HEK293 (cell line): ENCODE data around the gene EML4.

ENCODE experiments used
- CTCF ChIA-PET: fragments of 350-600 bp; formaldehyde crosslinking; extraction: SDS; loops from one replicate; lab custom pipeline; 2021; ENCODE audit warnings: antibody characterized with exemption; lab: Yijun Ruan, JAX
- POLR2A ChIA-PET: fragments of 300-600 bp; formaldehyde crosslinking; extraction: SDS; loops from one replicate; lab custom pipeline; 2020; ENCODE audit warnings: antibody characterized with exemption, inconsistent platforms; lab: Yijun Ruan, JAX
- H3K27ac ChIP-seq: fragments of 200-500 bp; sonication (Bioruptor generic); 2 replicates; pipeline ENCODE4 v1.5.1; 2014; ENCODE audit warnings: low read depth, low read length, control low read depth, inconsistent platforms; ENCODE audit errors: extremely low read depth
- H3K36me3 ChIP-seq, 2 experiments: fragments of 200-500 bp in 1 of 2; sonication (Bioruptor generic) in 1 of 2; 1 replicate in 1 of 2; 2 replicates in 1 of 2; pipeline ENCODE4 v1.5.1; 2014 to 2017; ENCODE audit warnings: inconsistent platforms in 2 of 2, low read length in 2 of 2; ENCODE audit not compliant: control insufficient read depth in 2 of 2, insufficient read depth in 1 of 2
- H3K4me1 ChIP-seq: fragments of 200-500 bp; sonication (Bioruptor generic); 2 replicates; pipeline ENCODE4 v1.5.1; 2014; ENCODE audit warnings: mild to moderate bottlenecking, low read length, inconsistent platforms; ENCODE audit not compliant: control insufficient read depth, insufficient read depth
- H3K4me3 ChIP-seq: 2 replicates; pipeline ENCODE4 v1.5.1; 2011; ENCODE audit warnings: low read depth, mild to moderate bottlenecking, control low read depth, low read length, moderate library complexity
- H3K9me3 ChIP-seq: fragments of 200-500 bp; sonication (Bioruptor generic); 2 replicates; pipeline ENCODE4 v1.5.1; 2014; ENCODE audit warnings: low read depth, low read length, inconsistent platforms; ENCODE audit not compliant: control insufficient read depth, insufficient read depth
- SCRT1 ChIP-seq: fragments of 450-650 bp; formaldehyde crosslinking; IDR thresholded peaks from 2 replicates; pipeline ENCODE4 v1.5.1; 2016; ENCODE audit warnings: missing biosample characterization, missing genetic modification characterization, borderline replicate concordance
- ZBTB48 ChIP-seq: fragments of 450-650 bp; formaldehyde crosslinking; IDR thresholded peaks from 2 replicates; pipeline ENCODE4 v1.5.1; 2016; ENCODE audit warnings: missing biosample characterization, missing genetic modification characterization
- ZBTB8A ChIP-seq: fragments of 450-650 bp; formaldehyde crosslinking; IDR thresholded peaks from 2 replicates; pipeline ENCODE4 v1.5.1; 2016; ENCODE audit warnings: missing biosample characterization, missing genetic modification characterization
- ZFHX2 ChIP-seq: fragments of 450-650 bp; formaldehyde crosslinking; conservative IDR thresholded peaks from 2 replicates; pipeline ENCODE4 v1.5.1; 2016; ENCODE audit warnings: missing biosample characterization, missing genetic modification characterization
- ZFP41 ChIP-seq: fragments of 450-650 bp; formaldehyde crosslinking; IDR thresholded peaks from 2 replicates; pipeline ENCODE4 v1.5.1; 2016; ENCODE audit warnings: missing biosample characterization, missing genetic modification characterization, borderline replicate concordance
- ZFP69B ChIP-seq: fragments of 450-650 bp; formaldehyde crosslinking; IDR thresholded peaks from 2 replicates; pipeline ENCODE4 v1.5.1; 2016; ENCODE audit warnings: missing biosample characterization, missing genetic modification characterization
- ZNF112 ChIP-seq: fragments of 450-650 bp; formaldehyde crosslinking; IDR thresholded peaks from 2 replicates; pipeline ENCODE4 v1.5.0; 2017; ENCODE audit warnings: missing biosample characterization, missing genetic modification characterization
- ZNF354C ChIP-seq: fragments of 450-650 bp; formaldehyde crosslinking; IDR thresholded peaks from 2 replicates; pipeline ENCODE4 v1.5.1; 2016; ENCODE audit warnings: missing biosample characterization, missing genetic modification characterization, low read depth, borderline replicate concordance
- ZNF48 ChIP-seq: fragments of 450-650 bp; formaldehyde crosslinking; IDR thresholded peaks from 2 replicates; pipeline ENCODE4 v1.5.1; 2016; ENCODE audit warnings: missing biosample characterization, missing genetic modification characterization
- ZNF501 ChIP-seq: fragments of 450-650 bp; formaldehyde crosslinking; IDR thresholded peaks from 2 replicates; pipeline ENCODE4 v1.5.1; 2016; ENCODE audit warnings: missing biosample characterization, missing genetic modification characterization
- ZNF555 ChIP-seq: fragments of 450-650 bp; formaldehyde crosslinking; conservative IDR thresholded peaks from 2 replicates; pipeline ENCODE4 v1.5.1; 2017; ENCODE audit warnings: missing biosample characterization, mild to moderate bottlenecking, missing genetic modification characterization, inconsistent platforms
- ZNF664 ChIP-seq: fragments of 450-650 bp; formaldehyde crosslinking; IDR thresholded peaks from 2 replicates; pipeline ENCODE4 v1.5.1; 2016; ENCODE audit warnings: missing biosample characterization, missing genetic modification characterization
- ZNF747 ChIP-seq: fragments of 450-650 bp; formaldehyde crosslinking; IDR thresholded peaks from 2 replicates; pipeline ENCODE4 v1.5.1; 2016; ENCODE audit warnings: missing biosample characterization, missing genetic modification characterization
- ZNF837 ChIP-seq: fragments of 450-650 bp; formaldehyde crosslinking; IDR thresholded peaks from 2 replicates; pipeline ENCODE4 v1.5.1; 2016; ENCODE audit warnings: missing biosample characterization, missing genetic modification characterization
- ZSCAN23 ChIP-seq: fragments of 450-650 bp; formaldehyde crosslinking; IDR thresholded peaks from 2 replicates; pipeline ENCODE4 v1.5.1; 2016; ENCODE audit warnings: missing biosample characterization, missing genetic modification characterization
- TF ChIP-seq, protein P1 (sequence below): fragments of 450-650 bp; formaldehyde crosslinking; IDR thresholded peaks from 2 replicates; pipeline ENCODE4 v1.5.1; 2016; ENCODE audit warnings: missing biosample characterization, missing genetic modification characterization
- TF ChIP-seq, protein P2 (sequence below): fragments of 450-650 bp; formaldehyde crosslinking; IDR thresholded peaks from 2 replicates; pipeline ENCODE4 v1.5.1; 2016; ENCODE audit warnings: missing biosample characterization, missing genetic modification characterization
- TF ChIP-seq, protein P3 (sequence below): fragments of 450-650 bp; formaldehyde crosslinking; IDR thresholded peaks from 2 replicates; pipeline ENCODE4 v1.5.1; 2016; ENCODE audit warnings: missing biosample characterization, missing genetic modification characterization
- TF ChIP-seq, protein P4 (sequence below): fragments of 450-650 bp; formaldehyde crosslinking; IDR thresholded peaks from 2 replicates; pipeline ENCODE4 v1.5.1; 2016; ENCODE audit warnings: missing biosample characterization, missing genetic modification characterization
- TF ChIP-seq, protein P5 (sequence below): fragments of 450-650 bp; formaldehyde crosslinking; IDR thresholded peaks from 2 replicates; pipeline ENCODE4 v1.5.1; 2017; ENCODE audit warnings: missing biosample characterization, missing genetic modification characterization

EML4 gene

DNA sequence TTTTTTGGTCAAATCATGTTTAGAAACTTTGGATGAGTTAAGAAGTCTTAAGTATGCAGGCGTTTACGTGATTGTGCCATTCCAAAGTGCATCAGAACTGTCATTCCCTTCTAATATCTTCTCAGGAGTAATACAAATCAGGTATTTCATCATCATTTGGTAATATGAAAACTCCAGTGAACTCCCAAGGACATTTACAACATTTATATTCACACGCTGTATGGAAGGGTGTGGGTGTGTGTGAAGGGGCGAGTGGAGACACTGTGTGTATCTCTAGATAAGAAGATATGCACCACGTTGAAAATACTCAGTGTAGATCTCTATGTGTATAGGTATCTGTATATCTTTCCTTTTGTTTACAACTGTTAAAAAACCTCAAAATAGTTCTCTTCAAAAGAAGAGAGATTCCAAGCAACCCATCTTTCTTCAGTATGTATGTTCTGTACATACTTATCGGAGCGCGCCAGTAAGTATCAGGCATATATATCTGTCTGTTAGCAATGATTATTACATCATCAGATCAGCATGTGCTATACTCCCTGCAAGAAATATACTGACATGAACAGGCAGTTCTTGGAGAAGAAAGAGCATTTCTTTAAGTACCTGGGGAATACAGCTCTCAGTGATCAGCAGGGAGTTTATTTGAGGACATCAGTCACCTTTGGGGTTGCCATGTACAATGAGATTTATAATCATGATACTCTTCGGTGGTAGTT lies 162.6 kb downstream of the EML4 start:
- TF ChIP-seq ZFP41 (tag by site-specific recombination) (no peak), ZNF354C (tag by site-specific recombination) (no peak), ZFHX2 (tag by site-specific recombination) (0 out of 2 replicates have a peak, but pooled peaks have one; percentile 26)
- Histone ChIP-seq H3K4me1 (no peaks in the 10 kb centered on the region), H3K36me3 (peaks cover 18 to 77% of the 10 kb centered on the region in 2 experiments), H3K27ac (no peak overlapping the region), H3K4me3 (no peak overlapping the region), H3K9me3 (no peaks in the 10 kb centered on the region)
- ChIA-PET CTCF (interaction anchor here (0.6 to 1.2 kb wide), 2 partner anchors 150 to 236 kb away, joined by 3 to 4 read pairs; no protein-coding TSS in a partner anchor), POLR2A (no interaction called here)

DNA sequence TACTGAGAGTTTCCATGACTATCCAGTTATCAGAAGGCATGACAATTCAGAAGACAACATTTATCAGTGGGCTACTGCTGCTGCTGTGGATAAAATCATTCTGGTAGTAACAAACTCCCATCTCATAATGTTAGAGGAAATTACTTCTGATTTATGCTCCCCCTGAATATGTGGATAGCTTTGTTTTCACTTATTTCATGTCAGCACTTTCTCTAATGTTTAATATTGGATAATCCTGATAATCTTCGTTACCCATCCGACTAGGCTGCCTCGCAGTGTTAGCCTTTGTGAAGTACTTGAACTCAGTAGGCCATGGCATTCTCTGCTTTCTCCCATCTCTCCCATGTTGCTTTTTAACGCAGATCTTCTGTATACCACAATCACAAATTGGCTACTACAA lies 163.4 kb downstream of the EML4 start:
- no peak overlapping the region for H3K27ac ChIP-seq
- H3K9me3 ChIP-seq, result no peaks in the 10 kb centered on the region
- peaks cover 18 to 78% of the 10 kb centered on the region in 2 experiments for H3K36me3 ChIP-seq
- H3K4me1 ChIP-seq, result no peaks in the 10 kb centered on the region
- TF ChIP-seq ZFP69B (tag by site-specific recombination), result no peak
- no peak for TF ChIP-seq ZBTB8A (tag by site-specific recombination)
- no peak for TF ChIP-seq SCRT1
- TF ChIP-seq ZNF555, result no peak
- TF ChIP-seq ZNF48, result no peak
- TF ChIP-seq, protein P1, sequence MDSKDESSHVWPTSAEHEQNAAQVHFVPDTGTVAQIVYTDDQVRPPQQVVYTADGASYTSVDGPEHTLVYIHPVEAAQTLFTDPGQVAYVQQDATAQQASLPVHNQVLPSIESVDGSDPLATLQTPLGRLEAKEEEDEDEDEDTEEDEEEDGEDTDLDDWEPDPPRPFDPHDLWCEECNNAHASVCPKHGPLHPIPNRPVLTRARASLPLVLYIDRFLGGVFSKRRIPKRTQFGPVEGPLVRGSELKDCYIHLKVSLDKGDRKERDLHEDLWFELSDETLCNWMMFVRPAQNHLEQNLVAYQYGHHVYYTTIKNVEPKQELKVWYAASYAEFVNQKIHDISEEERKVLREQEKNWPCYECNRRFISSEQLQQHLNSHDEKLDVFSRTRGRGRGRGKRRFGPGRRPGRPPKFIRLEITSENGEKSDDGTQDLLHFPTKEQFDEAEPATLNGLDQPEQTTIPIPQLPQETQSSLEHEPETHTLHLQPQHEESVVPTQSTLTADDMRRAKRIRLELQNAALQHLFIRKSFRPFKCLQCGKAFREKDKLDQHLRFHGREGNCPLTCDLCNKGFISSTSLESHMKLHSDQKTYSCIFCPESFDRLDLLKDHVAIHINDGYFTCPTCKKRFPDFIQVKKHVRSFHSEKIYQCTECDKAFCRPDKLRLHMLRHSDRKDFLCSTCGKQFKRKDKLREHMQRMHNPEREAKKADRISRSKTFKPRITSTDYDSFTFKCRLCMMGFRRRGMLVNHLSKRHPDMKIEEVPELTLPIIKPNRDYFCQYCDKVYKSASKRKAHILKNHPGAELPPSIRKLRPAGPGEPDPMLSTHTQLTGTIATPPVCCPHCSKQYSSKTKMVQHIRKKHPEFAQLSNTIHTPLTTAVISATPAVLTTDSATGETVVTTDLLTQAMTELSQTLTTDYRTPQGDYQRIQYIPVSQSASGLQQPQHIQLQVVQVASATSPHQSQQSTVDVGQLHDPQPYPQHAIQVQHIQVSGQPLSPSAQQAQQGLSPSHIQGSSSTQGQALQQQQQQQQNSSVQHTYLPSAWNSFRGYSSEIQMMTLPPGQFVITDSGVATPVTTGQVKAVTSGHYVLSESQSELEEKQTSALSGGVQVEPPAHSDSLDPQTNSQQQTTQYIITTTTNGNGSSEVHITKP (tag by site-specific recombination), result no peak
- TF ChIP-seq, protein P2, sequence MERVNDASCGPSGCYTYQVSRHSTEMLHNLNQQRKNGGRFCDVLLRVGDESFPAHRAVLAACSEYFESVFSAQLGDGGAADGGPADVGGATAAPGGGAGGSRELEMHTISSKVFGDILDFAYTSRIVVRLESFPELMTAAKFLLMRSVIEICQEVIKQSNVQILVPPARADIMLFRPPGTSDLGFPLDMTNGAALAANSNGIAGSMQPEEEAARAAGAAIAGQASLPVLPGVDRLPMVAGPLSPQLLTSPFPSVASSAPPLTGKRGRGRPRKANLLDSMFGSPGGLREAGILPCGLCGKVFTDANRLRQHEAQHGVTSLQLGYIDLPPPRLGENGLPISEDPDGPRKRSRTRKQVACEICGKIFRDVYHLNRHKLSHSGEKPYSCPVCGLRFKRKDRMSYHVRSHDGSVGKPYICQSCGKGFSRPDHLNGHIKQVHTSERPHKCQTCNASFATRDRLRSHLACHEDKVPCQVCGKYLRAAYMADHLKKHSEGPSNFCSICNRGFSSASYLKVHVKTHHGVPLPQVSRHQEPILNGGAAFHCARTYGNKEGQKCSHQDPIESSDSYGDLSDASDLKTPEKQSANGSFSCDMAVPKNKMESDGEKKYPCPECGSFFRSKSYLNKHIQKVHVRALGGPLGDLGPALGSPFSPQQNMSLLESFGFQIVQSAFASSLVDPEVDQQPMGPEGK (tag by site-specific recombination), result no peak
- TF ChIP-seq, all 188 proteins: peak for 0
- H3K4me3 ChIP-seq, result no peak overlapping the region
- ChIA-PET POLR2A (no interaction called here), CTCF (interaction anchor here (0.6 to 1.2 kb wide), 2 partner anchors 151 to 237 kb away, joined by 3 to 4 read pairs; no protein-coding TSS in a partner anchor)

DNA sequence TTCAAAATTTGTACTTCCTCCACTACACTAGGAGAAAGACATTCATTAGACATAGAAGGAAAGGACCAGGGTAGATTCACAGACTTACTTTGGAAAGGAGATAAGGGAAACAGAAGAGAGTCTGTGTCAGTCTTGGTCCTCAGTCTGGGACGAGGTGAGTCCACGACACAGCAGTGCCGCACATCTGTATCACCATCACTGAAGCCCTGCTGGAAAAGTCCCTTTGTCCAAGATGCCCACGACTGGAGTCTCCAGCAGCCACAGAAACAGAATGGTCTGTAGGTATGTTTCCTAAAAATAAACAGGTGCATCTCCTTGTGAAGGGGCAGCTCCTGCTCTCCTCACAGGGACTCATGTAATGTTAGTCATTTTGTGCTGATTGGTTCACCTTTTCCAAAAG lies 164.4 kb downstream of the EML4 start:
- ChIA-PET POLR2A (no interaction called here), CTCF (no interaction called here)
- no peak overlapping the region for H3K27ac ChIP-seq
- H3K36me3 ChIP-seq, result peaks cover 18 to 88% of the 10 kb centered on the region in 2 experiments
- H3K4me1 ChIP-seq, result no peaks in the 10 kb centered on the region
- H3K9me3 ChIP-seq, result no peaks in the 10 kb centered on the region
- no peak overlapping the region for H3K4me3 ChIP-seq
- no peak for TF ChIP-seq ZSCAN23 (tag by site-specific recombination)
- no peak for TF ChIP-seq ZNF501 (tag by site-specific recombination)
- no peak for TF ChIP-seq ZNF837 (tag by site-specific recombination)
- TF ChIP-seq ZNF112 (tag by site-specific recombination), result no peak
- TF ChIP-seq, protein P3, sequence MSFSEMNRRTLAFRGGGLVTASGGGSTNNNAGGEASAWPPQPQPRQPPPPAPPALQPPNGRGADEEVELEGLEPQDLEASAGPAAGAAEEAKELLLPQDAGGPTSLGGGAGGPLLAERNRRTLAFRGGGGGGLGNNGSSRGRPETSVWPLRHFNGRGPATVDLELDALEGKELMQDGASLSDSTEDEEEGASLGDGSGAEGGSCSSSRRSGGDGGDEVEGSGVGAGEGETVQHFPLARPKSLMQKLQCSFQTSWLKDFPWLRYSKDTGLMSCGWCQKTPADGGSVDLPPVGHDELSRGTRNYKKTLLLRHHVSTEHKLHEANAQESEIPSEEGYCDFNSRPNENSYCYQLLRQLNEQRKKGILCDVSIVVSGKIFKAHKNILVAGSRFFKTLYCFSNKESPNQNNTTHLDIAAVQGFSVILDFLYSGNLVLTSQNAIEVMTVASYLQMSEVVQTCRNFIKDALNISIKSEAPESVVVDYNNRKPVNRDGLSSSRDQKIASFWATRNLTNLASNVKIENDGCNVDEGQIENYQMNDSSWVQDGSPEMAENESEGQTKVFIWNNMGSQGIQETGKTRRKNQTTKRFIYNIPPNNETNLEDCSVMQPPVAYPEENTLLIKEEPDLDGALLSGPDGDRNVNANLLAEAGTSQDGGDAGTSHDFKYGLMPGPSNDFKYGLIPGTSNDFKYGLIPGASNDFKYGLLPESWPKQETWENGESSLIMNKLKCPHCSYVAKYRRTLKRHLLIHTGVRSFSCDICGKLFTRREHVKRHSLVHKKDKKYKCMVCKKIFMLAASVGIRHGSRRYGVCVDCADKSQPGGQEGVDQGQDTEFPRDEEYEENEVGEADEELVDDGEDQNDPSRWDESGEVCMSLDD (tag by site-specific recombination), result no peak
- no peak for TF ChIP-seq ZBTB48 (tag by site-specific recombination)
- TF ChIP-seq, protein P4, sequence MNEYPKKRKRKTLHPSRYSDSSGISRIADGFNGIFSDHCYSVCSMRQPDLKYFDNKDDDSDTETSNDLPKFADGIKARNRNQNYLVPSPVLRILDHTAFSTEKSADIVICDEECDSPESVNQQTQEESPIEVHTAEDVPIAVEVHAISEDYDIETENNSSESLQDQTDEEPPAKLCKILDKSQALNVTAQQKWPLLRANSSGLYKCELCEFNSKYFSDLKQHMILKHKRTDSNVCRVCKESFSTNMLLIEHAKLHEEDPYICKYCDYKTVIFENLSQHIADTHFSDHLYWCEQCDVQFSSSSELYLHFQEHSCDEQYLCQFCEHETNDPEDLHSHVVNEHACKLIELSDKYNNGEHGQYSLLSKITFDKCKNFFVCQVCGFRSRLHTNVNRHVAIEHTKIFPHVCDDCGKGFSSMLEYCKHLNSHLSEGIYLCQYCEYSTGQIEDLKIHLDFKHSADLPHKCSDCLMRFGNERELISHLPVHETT, result no peak
- TF ChIP-seq ZNF747 (tag by site-specific recombination), result no peak
- TF ChIP-seq ZNF664 (tag by site-specific recombination), result no peak
- TF ChIP-seq, protein P5, sequence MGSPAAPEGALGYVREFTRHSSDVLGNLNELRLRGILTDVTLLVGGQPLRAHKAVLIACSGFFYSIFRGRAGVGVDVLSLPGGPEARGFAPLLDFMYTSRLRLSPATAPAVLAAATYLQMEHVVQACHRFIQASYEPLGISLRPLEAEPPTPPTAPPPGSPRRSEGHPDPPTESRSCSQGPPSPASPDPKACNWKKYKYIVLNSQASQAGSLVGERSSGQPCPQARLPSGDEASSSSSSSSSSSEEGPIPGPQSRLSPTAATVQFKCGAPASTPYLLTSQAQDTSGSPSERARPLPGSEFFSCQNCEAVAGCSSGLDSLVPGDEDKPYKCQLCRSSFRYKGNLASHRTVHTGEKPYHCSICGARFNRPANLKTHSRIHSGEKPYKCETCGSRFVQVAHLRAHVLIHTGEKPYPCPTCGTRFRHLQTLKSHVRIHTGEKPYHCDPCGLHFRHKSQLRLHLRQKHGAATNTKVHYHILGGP, result no peak
